Skeletal muscle satellite cell (primary cell): ENCODE results near the gene DENND1C.
"Not testable (repeated sequence)": the region's sequence is repeated elsewhere in the genome, so short reads cannot be mapped to it uniquely, and the experiment has no call there.

Experiments
- H3K27me3 ChIP-seq: 2 replicates; pipeline ENCODE4 v1.7.0; 2013; ENCODE audit warnings: low read length; ENCODE audit not compliant: control insufficient read depth, insufficient read depth
- H3K36me3 ChIP-seq: 2 replicates; pipeline ENCODE4 v1.7.0; 2013; ENCODE audit warnings: mild to moderate bottlenecking, control low read depth, low read length; ENCODE audit not compliant: insufficient read depth
- H3K4me1 ChIP-seq: 2 replicates; pipeline ENCODE4 v1.7.0; 2013; ENCODE audit warnings: low read length; ENCODE audit not compliant: control insufficient read depth, insufficient read depth
- H3K4me2 ChIP-seq: 2 replicates; pipeline ENCODE4 v1.7.0; 2013; ENCODE audit warnings: mild to moderate bottlenecking, low read length
- H3K4me3 ChIP-seq: 2 replicates; pipeline ENCODE4 v1.7.0; 2013; ENCODE audit warnings: low read length
- H3K9ac ChIP-seq: 2 replicates; pipeline ENCODE4 v1.7.0; 2013; ENCODE audit warnings: mild to moderate bottlenecking, low read depth, low read length, moderate library complexity
- H3K9me3 ChIP-seq: replicated peaks from 2 replicates; pipeline ENCODE4 v1.7.0; 2013; ENCODE audit warnings: mild to moderate bottlenecking, control low read depth, low read length

Gene DENND1C

GRCh38 chr19:6442087-6442688 lies 39.4 kb downstream of the DENND1C start:
- no peak overlapping the region for H3K4me2 ChIP-seq
- H3K9me3 ChIP-seq: no peaks in the 10 kb centered on the region
- no peaks in the 10 kb centered on the region for H3K27me3 ChIP-seq
- no peaks in the 10 kb centered on the region for H3K4me1 ChIP-seq
- no peaks in the 10 kb centered on the region for H3K36me3 ChIP-seq
- no peak overlapping the region for H3K9ac ChIP-seq
- no peak overlapping the region for H3K4me3 ChIP-seq

DNA sequence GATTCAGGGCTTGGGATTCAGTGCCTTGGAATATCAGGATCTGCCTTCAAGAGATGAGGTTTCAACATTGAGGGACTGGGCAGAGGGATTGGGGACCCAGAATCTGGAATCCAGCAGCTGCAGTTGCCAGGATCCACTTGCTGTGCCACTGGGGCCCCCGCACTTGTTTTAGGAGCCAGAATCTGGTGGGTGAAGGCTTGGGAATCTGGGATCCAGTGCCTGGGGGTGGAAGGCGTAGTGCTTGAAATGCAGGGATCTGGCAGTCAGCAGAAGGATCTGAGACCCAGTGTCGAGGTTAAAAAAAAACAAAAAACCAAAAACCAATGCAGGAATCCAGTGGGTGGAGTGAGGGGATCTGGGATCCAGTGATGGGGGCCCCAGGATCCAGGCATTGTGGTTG lies 40.7 kb downstream of the DENND1C start:
- no peak overlapping the region for H3K4me2 ChIP-seq
- H3K4me3 ChIP-seq: no peak overlapping the region
- H3K36me3 ChIP-seq: no peaks in the 10 kb centered on the region
- H3K9me3 ChIP-seq: no peaks in the 10 kb centered on the region
- H3K4me1 ChIP-seq: no peaks in the 10 kb centered on the region
- no peak overlapping the region for H3K9ac ChIP-seq
- no peaks in the 10 kb centered on the region for H3K27me3 ChIP-seq

- Histone ChIP-seq H3K36me3 (no peaks in the 10 kb centered on the region), H3K4me3 (no peak overlapping the region), H3K9ac (no peak overlapping the region), H3K4me1 (no peaks in the 10 kb centered on the region), H3K4me2 (no peak overlapping the region), H3K27me3 (no peaks in the 10 kb centered on the region), H3K9me3 (no peaks in the 10 kb centered on the region)
Measured at GRCh38 chr19:6439743-6440142, 41.8 kb downstream of the DENND1C start.

DNA sequence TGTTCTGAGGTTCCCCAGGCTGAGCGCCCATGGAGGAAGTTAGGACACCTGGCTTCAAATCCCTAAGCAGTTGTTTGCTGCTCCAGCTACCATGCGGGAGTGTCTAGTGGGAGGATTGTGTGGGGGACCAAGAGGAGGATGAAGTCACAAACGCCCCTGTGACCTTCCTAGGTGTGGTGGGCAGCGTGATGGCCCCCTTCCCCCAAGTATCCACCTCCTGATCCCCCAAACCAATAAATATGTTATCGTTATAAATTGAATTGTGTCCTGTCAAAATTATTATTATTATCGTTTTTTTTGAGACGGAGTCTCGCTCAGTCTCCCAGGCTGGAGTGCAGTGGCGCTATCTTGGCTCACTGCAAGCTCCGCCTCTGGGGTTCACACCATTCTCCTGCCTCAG lies 47.9 kb downstream of the DENND1C start, which contains the start of gene SLC25A41:
SLC25A41 (minus strand) TSS at position 101 of the 400 bp plus-strand sequence; CDS start at position 31, 70 bp downstream.
- Histone ChIP-seq H3K4me1 (no peaks in the 10 kb centered on the region), H3K36me3 (no peaks in the 10 kb centered on the region), H3K9me3 (no peaks in the 10 kb centered on the region), H3K9ac (no peak within 1 kb of the TSS), H3K4me3 (no peak within 1 kb of the TSS), H3K4me2 (no peak within 1 kb of the TSS), H3K27me3 (peaks cover 4% of the 10 kb centered on the region)

DNA sequence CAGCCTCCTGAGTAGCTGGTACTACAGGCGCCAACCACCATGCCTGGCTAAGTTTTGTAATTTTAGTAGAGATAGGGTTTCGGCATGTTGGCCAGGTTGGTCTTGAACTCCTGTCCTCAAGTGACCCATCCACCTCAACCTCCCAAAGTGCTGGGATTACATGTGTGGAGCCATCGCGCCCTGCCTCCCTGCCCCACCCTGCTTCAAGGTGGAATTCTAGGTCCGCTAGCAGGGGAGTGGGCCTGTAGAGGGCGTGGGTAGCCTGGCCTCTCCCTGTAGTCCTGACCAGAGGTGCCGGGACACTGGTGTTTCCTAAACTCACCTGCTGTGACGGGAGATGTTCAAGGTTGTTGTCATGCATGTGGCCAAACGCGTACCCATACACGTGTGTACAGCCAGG lies 48.4 kb downstream of the DENND1C start:
- no peaks in the 10 kb centered on the region for H3K36me3 ChIP-seq
- H3K4me3 ChIP-seq: no peak overlapping the region
- H3K27me3 ChIP-seq: peaks cover 4% of the 10 kb centered on the region
- H3K4me1 ChIP-seq: no peaks in the 10 kb centered on the region
- no peak overlapping the region for H3K9ac ChIP-seq
- H3K9me3 ChIP-seq: no peaks in the 10 kb centered on the region
- H3K4me2 ChIP-seq: no peak overlapping the region

DNA sequence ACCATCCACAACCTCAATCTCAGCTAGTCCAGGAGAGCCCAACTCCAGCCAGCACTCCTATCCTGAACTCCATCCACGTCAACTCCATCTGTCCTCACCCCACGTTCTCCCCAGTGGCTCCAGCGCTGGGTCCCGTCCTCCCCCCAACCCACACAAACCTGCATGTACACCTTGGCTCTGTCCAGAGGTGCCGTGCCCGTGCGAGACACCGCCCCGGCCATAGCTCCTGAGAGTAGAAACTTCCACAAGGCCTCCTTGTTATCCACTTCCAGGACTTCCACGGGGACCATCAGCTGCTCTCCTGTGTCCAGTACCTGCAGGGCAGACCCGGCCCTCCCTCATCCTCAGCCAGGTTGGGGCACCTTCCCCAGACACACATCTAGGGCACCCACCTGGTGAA lies 49.7 kb downstream of the DENND1C start:
- H3K27me3 ChIP-seq: peaks cover 4% of the 10 kb centered on the region
- H3K9me3 ChIP-seq: no peaks in the 10 kb centered on the region
- H3K36me3 ChIP-seq: no peaks in the 10 kb centered on the region
- H3K9ac ChIP-seq: no peak overlapping the region
- H3K4me1 ChIP-seq: no peaks in the 10 kb centered on the region
- no peak overlapping the region for H3K4me3 ChIP-seq
- no peak overlapping the region for H3K4me2 ChIP-seq

DNA sequence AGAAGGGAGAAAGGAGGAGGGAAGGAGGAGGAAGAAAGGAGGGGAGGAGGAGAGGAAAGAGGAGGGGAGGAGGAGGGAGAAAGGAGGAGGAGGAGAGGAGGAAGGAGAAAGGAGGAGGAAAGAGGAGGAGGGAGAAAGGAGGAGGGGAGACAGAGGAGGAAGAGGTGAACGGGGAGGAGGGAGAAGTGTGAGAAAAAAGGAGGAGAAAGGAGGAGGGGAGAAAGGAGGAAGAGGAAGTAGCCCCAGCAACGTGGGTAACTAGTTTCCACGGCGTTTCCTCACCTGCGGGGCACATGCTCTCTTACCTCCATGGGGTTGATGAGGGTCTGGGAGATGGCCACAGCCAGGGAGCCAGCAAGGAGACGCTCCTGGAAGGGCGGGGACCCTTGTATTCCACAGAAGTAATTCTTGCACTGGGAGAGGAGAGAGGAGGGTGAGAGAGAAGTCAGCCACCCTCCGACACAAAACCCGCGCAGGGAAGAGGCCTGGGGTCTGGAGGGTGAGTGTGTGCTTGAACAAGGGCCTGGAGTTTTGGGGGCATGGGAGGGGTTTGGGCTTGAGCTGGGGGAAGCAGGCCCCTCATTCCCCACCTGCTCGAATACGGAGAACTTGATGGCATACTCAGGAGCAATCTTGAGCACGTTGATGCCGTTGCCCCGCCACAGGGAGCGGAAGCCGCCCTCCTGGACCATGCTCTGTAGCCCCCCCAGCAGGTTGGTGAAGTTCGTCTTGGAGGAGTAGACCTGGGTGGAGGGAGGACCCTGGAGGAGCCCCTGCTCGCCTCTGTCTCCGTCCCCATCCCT lies 52.0 kb downstream of the DENND1C start:
- no peaks in the 10 kb centered on the region for H3K36me3 ChIP-seq
- H3K9ac ChIP-seq: no peak overlapping the region
- no peaks in the 10 kb centered on the region for H3K9me3 ChIP-seq
- peaks cover 4% of the 10 kb centered on the region for H3K27me3 ChIP-seq
- no peak overlapping the region for H3K4me2 ChIP-seq
- peaks cover 6% of the 10 kb centered on the region for H3K4me1 ChIP-seq
- no peak overlapping the region for H3K4me3 ChIP-seq

DNA sequence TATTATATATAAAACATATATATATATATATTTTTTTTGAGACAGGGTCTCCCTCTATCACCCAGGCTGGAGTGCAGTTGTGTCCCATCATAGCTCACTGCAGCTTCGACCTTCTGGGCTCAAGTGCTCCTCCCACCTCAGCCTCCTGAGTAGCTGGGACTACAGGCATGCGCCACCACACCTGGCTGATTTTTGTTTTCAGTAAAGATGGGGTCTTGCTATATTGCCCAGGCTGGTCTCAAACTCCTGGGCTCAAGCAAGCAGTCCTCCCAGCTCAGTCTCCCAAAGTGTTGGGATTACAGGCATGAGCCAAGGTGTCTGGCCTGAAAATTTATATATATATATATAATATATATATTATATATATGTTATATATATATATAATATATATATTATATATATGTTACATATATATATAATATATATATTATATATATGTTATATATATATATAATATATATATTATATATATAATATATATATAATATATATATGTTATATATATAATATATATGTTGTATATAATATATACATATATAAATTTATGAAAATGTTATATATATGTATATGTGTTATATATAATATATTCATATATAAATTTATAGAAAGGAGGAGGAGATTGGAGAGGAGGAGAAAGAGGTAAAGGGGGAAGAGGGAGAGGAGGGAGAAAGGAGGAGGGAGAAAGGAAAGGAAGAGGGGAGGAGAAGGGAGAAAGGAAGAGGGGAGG lies 52.7 kb downstream of the DENND1C start:
- H3K4me3 ChIP-seq, H3K27me3 ChIP-seq, H3K9me3 ChIP-seq, H3K36me3 ChIP-seq, H3K4me2 ChIP-seq, H3K4me1 ChIP-seq, H3K9ac ChIP-seq: not testable (repeated sequence)

GRCh38 chr19:6427131-6427530 lies 54.5 kb downstream of the DENND1C start:
- peaks cover 4% of the 10 kb centered on the region for H3K27me3 ChIP-seq
- H3K9me3 ChIP-seq: no peaks in the 10 kb centered on the region
- H3K4me3 ChIP-seq: no peak overlapping the region
- no peak overlapping the region for H3K4me2 ChIP-seq
- no peak overlapping the region for H3K9ac ChIP-seq
- peaks cover 19% of the 10 kb centered on the region for H3K4me1 ChIP-seq
- H3K36me3 ChIP-seq: no peaks in the 10 kb centered on the region

- peaks cover 20% of the 10 kb centered on the region for H3K4me1 ChIP-seq
- peak overlapping the region; percentile 6 for H3K9ac ChIP-seq
- H3K36me3 ChIP-seq: peaks cover 10% of the 10 kb centered on the region
- H3K27me3 ChIP-seq: peaks cover 4% of the 10 kb centered on the region
- H3K4me2 ChIP-seq: peak overlapping the region; percentile 53
- H3K4me3 ChIP-seq: peak overlapping the region; percentile 52
- H3K9me3 ChIP-seq: no peaks in the 10 kb centered on the region
Measured at GRCh38 chr19:6425732-6426620, 55.6 kb downstream of the DENND1C start.
